Neural crest cell (in vitro differentiated cells): ENCODE results near the gene ZNF460. TPM values are rescaled to one million over a fixed set of nuclear protein-coding genes. Genes with fewer than 3 reads are reported as not detected.

Experiments used
- DNase-seq: peaks from one replicate; pipeline ENCODE4 v3.0.0; 2021; ENCODE audit warnings: low read depth, mixed read lengths, low spot score
- H3K27ac Mint-ChIP-seq: one replicate; pipeline ENCODE4 v1.8.0; 2021; ENCODE audit warnings: mild to moderate bottlenecking, mixed read lengths; ENCODE audit not compliant: unreplicated experiment
- H3K27me3 Mint-ChIP-seq: 2 replicates; pipeline ENCODE4 v1.8.0; 2021; ENCODE audit warnings: low read depth, mild to moderate bottlenecking, mixed read lengths
- H3K36me3 Mint-ChIP-seq: 2 replicates; pipeline ENCODE4 v1.8.0; 2021; ENCODE audit warnings: low read depth, mild to moderate bottlenecking, mixed read lengths
- H3K4me1 Mint-ChIP-seq: 2 replicates; pipeline ENCODE4 v1.8.0; 2021; ENCODE audit warnings: mixed read lengths
- H3K4me3 Mint-ChIP-seq: one replicate; pipeline ENCODE4 v1.8.0; 2021; ENCODE audit warnings: mild to moderate bottlenecking, mixed read lengths
- H3K9me3 Mint-ChIP-seq: 2 replicates; pipeline ENCODE4 v1.8.0; 2021; ENCODE audit warnings: mixed read lengths
- total RNA-seq: library from RNA; stranded (reverse); gene quantifications from 2 replicates; pipeline ENCODE4 v1.2.1, GENCODE V29; 2021
- TF ChIP-seq, protein P1 (sequence below): fragments of 200-600 bp; sonication (generic); conservative IDR thresholded peaks from 2 replicates; pipeline ENCODE4 v1.5.0; 2021; ENCODE audit warnings: antibody characterized with exemption, mild to moderate bottlenecking

Gene ZNF460
- total RNA-seq, 1 donor from 2014 or later = 58.5 TPM

DNA sequence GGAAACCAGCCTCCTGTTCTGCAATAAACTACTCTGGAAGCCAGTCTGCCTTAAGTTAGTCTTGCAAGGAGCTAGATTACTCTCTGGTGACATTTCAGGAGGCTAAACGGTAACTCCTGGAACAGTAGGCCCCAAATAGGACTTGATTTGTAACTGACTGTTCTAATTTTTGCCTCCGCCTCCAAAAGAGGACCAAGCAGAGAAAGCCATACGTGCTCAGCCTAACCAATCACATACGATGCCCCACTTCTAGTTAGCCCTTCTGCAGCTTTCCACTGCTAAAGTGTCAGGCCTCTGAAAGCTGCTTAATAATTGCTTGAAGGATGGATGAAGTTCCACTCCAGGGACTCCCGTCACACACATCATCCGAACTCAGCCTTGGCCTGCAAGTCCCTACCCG is 39.1 kb upstream of the ZNF460 start:
- TF ChIP-seq, protein P1, sequence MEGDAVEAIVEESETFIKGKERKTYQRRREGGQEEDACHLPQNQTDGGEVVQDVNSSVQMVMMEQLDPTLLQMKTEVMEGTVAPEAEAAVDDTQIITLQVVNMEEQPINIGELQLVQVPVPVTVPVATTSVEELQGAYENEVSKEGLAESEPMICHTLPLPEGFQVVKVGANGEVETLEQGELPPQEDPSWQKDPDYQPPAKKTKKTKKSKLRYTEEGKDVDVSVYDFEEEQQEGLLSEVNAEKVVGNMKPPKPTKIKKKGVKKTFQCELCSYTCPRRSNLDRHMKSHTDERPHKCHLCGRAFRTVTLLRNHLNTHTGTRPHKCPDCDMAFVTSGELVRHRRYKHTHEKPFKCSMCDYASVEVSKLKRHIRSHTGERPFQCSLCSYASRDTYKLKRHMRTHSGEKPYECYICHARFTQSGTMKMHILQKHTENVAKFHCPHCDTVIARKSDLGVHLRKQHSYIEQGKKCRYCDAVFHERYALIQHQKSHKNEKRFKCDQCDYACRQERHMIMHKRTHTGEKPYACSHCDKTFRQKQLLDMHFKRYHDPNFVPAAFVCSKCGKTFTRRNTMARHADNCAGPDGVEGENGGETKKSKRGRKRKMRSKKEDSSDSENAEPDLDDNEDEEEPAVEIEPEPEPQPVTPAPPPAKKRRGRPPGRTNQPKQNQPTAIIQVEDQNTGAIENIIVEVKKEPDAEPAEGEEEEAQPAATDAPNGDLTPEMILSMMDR = no peak
- Mint-ChIP-seq H3K36me3 (peaks cover 2% of the 10 kb centered on the region), H3K27ac (peak overlapping the region; percentile 67), H3K9me3 (peaks cover 2% of the 10 kb centered on the region), H3K4me1 (peaks cover 21% of the 10 kb centered on the region), H3K27me3 (no peaks in the 10 kb centered on the region), H3K4me3 (peak overlapping the region; percentile 97)
- no peak for DNase-seq

DNA sequence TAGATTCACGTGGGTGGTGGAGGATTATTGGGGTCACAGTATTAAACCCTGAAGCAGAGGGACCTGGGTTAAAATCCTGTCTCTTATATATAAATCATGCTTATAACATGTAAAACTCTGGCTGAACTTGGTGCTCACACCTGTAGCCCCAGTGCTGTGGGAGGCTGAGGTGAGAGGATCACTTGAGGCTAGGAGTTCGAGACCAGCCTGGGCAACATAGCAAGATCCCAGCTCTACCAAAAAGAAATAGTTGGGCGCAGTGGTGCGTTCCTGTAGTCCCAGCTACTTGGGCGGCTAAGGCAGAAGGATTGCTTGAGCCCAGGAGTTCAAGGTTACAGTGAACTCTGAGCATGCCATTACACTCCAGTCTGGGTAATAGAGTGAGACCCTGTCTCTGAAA is 37.5 kb upstream of the ZNF460 start:
- Mint-ChIP-seq H3K9me3 (peaks cover 2% of the 10 kb centered on the region), H3K4me3 (peak overlapping the region; percentile 61), H3K27ac (no peak overlapping the region), H3K36me3 (peaks cover 2% of the 10 kb centered on the region), H3K27me3 (no peaks in the 10 kb centered on the region), H3K4me1 (peaks cover 21% of the 10 kb centered on the region)
- DNase-seq = no peak
- TF ChIP-seq, protein P1 = no peak

DNA sequence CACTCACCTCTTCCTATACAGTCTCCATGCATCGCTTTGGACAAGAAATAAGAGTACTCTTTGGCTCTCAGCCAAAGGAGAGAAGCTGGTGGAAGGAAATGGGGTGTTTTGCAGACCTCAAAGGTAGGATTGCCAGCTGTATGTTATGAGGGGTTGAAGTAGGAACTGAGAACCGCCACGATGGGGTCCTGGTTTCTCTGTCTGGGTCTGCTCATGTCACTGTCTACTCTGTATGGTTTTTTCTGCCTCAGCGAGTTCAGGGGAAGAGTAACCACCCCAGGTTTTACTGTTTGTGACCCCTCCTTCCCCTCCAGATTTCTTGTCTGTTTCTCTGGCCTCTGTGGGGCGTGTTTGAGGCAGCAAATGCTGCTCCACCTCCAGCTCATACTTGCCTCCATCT is 35.8 kb upstream of the ZNF460 start:
- Mint-ChIP-seq H3K4me1 (peaks cover 21% of the 10 kb centered on the region), H3K27me3 (no peaks in the 10 kb centered on the region), H3K27ac (peak overlapping the region; percentile 50), H3K9me3 (peaks cover 2% of the 10 kb centered on the region), H3K4me3 (peak overlapping the region; percentile 72), H3K36me3 (peaks cover 2% of the 10 kb centered on the region)
- TF ChIP-seq, protein P1 = no peak
- DNase-seq = no peak

DNA sequence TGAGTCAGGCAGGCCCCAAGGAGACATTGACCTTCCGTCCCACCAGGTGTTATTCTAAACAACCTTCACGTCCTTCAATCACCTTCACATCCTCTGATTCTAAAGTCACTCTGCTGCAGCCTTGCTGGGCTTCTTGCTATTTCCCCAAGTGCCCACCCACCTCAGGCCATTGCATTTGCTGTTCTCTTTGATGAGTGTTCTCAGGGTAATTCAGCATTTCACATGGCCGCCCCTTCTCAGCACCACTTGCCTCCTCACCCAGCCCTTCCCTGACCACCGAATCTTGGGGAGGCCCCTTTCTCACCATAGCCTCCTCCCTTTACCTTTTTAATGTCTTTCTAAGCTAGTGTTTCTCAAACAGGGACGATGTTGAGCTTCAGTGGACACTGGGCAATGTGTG is 35.2 kb upstream of the ZNF460 start:
- TF ChIP-seq, protein P1 = no peak
- peaks cover 18% of the 10 kb centered on the region for H3K4me1 Mint-ChIP-seq
- no peak for DNase-seq
- no peaks in the 10 kb centered on the region for H3K27me3 Mint-ChIP-seq
- peak overlapping the region; percentile 72 for H3K4me3 Mint-ChIP-seq
- H3K27ac Mint-ChIP-seq = no peak overlapping the region
- peaks cover 1% of the 10 kb centered on the region for H3K36me3 Mint-ChIP-seq
- H3K9me3 Mint-ChIP-seq = peaks cover 1% of the 10 kb centered on the region

DNA sequence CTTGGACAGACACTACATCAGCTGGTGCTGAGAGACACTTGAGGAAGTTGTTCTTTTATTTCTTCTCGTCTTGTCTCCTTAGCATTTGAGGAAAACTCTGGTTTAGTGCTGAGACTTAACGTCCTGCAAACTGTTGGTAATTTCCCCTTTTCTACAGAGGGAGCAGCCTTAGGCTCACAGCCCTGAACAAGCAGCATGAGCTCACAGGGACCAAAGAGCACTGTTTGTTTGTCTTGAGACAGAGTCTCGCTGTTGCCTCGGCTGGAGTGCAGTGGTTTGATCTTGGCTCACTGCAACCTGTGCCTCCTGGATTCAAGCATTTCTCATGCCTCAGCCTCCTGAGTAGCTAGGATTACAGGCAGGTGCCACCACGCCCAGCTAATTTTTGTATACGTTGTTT is 34.3 kb upstream of the ZNF460 start:
- Mint-ChIP-seq H3K27me3 (no peaks in the 10 kb centered on the region), H3K4me1 (peaks cover 12% of the 10 kb centered on the region), H3K9me3 (no peaks in the 10 kb centered on the region), H3K36me3 (peaks cover 3% of the 10 kb centered on the region), H3K4me3 (no peak overlapping the region), H3K27ac (no peak overlapping the region)
- TF ChIP-seq, protein P1 = no peak
- DNase-seq = no peak

DNA sequence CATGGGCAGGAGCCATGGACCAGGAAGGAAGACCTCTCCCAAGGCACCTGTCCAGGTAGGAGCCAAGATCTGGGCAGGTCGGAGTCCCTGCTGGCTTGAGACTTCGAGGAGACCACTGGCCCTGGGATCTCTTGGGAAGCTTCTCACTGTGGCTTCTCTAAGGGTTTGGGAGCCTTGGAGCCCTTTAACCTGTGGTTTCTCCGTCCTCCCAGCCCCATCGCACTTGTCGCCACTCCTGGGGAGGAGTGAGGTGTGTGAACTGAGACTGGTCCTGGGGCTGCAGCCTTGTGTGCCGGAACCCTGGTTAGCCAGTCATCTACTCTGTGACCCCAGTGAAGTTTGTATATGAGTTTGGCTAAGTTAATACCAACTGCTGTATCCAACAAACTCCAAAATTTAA is 31.6 kb upstream of the ZNF460 start:
- H3K36me3 Mint-ChIP-seq = peaks cover 4% of the 10 kb centered on the region
- TF ChIP-seq, protein P1 = no peak
- H3K4me3 Mint-ChIP-seq = no peak overlapping the region
- no peak for DNase-seq
- no peaks in the 10 kb centered on the region for H3K4me1 Mint-ChIP-seq
- H3K27ac Mint-ChIP-seq = no peak overlapping the region
- H3K27me3 Mint-ChIP-seq = no peaks in the 10 kb centered on the region
- no peaks in the 10 kb centered on the region for H3K9me3 Mint-ChIP-seq
